Measurements from ENCODE around the gene CTF1.

- no peak for TF ChIP-seq CTCF (IDR thresholded peaks at IDR 0.05)
- TF ChIP-seq POLR2A (IDR thresholded peaks at IDR 0.05): no peak
These were observed 20.3 kb upstream of the CTF1 start for GRCh38 chr16:30875871-30876801.

Data from lower leg skin (tissue), 3 donors.